HG03196 (cell line): ENCODE measurements around the gene OGA.
A peak's percentile ranks its signal among the peaks of the same experiment; 100 is the strongest.
"Not testable (repeated sequence)": the region's sequence is repeated elsewhere in the genome, so short reads cannot be mapped to it uniquely, and the experiment has no call there.

Experiments used
- ATAC-seq: cut with Tn5 transposase; IDR thresholded peaks from one replicate; pipeline ENCODE4 v1.9.1; 2021; ENCODE audit not compliant: unreplicated experiment

The OGA gene

GRCh38 chr10:101807158-101807557 is 11.1 kb downstream of the OGA start:
- no peak for ATAC-seq

- ATAC-seq = no peak
Observed at GRCh38 chr10:101803511-101803910, 14.7 kb downstream of the OGA start.

GRCh38 chr10:101797403-101798059 is 20.7 kb downstream of the OGA start:
- no peak for ATAC-seq

- no peak for ATAC-seq
Observed at GRCh38 chr10:101793526-101793925, 24.7 kb downstream of the OGA start.

- ATAC-seq = no peak
Observed at GRCh38 chr10:101789686-101790085, 28.6 kb downstream of the OGA start.

GRCh38 chr10:101789231-101789630 is 29.0 kb downstream of the OGA start:
- ATAC-seq = not testable (repeated sequence)

GRCh38 chr10:101785801-101786200 is 32.4 kb downstream of the OGA start:
- ATAC-seq = no peak

- no peak for ATAC-seq
Observed at GRCh38 chr10:101784558-101784957, 33.7 kb downstream of the OGA start.

- no peak for ATAC-seq
Observed at GRCh38 chr10:101783736-101784118, 34.5 kb downstream of the OGA start.

- peak; percentile 51 for ATAC-seq
Observed at GRCh38 chr10:101782811-101783735, 35.2 kb downstream of the OGA start, which contains the start of gene NPM3. TSS of gene NPM3 (minus strand) at chr10:101783446. CDS start at chr10:101783390, 56 bp downstream.

GRCh38 chr10:101781984-101782810 is 36.0 kb downstream of the OGA start:
- no peak for ATAC-seq

- no peak for ATAC-seq
Observed at GRCh38 chr10:101781655-101781983, 36.6 kb downstream of the OGA start.

GRCh38 chr10:101780818-101781654 is 37.2 kb downstream of the OGA start:
- ATAC-seq = no peak

GRCh38 chr10:101780187-101780817 is 37.9 kb downstream of the OGA start:
- ATAC-seq = no peak

- peak; percentile 42 for ATAC-seq
Observed at GRCh38 chr10:101779544-101780186, 38.6 kb downstream of the OGA start.

GRCh38 chr10:101778781-101779543 is 39.3 kb downstream of the OGA start:
- ATAC-seq = no peak

- ATAC-seq = no peak
Observed at GRCh38 chr10:101778151-101778780, 40.0 kb downstream of the OGA start.

GRCh38 chr10:101777619-101778145 is 40.6 kb downstream of the OGA start:
- no peak for ATAC-seq
